Prostate gland (tissue), 2 donors: Measurements from ENCODE around the gene VIPR2.

Experiments
- POLR2A ChIP-seq: fragments of 450-650 bp; IDR thresholded peaks from one replicate; pipeline ENCODE4 v1.6.1; 2016; ENCODE audit warnings: antibody characterized with exemption, mild to moderate bottlenecking
- TF ChIP-seq, protein P1 (sequence below), 4 experiments: fragments of 200-600 bp in 2 of 4; fragments of 450-650 bp in 2 of 4; sonication (generic) in 2 of 4; IDR thresholded peaks; 1 replicate in 3 of 4; 2 replicates in 1 of 4; pipeline ENCODE4 v1.5.1; 2016 to 2019; ENCODE audit warnings: antibody characterized with exemption in 4 of 4, mild to moderate bottlenecking in 2 of 4, moderate library complexity in 2 of 4

DNA sequence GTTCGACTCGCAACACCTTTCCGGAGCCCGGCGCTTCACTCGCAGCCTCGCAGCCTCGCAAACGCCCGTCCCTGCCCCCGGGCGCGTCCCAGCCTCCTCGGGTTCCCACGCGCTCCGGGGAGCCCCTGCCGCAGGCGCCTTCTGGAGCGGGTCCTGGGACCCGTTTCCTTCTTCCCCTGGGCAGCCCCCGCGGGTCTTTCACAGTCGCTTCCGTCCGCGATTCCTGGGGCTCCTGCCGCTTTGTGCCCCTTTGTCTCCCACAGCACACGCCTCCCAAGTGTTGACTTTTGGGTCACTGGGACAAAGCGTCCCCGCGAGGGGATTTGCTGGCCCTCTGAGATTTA lies 147.6 kb downstream of the VIPR2 start:
- TF ChIP-seq, protein P1, sequence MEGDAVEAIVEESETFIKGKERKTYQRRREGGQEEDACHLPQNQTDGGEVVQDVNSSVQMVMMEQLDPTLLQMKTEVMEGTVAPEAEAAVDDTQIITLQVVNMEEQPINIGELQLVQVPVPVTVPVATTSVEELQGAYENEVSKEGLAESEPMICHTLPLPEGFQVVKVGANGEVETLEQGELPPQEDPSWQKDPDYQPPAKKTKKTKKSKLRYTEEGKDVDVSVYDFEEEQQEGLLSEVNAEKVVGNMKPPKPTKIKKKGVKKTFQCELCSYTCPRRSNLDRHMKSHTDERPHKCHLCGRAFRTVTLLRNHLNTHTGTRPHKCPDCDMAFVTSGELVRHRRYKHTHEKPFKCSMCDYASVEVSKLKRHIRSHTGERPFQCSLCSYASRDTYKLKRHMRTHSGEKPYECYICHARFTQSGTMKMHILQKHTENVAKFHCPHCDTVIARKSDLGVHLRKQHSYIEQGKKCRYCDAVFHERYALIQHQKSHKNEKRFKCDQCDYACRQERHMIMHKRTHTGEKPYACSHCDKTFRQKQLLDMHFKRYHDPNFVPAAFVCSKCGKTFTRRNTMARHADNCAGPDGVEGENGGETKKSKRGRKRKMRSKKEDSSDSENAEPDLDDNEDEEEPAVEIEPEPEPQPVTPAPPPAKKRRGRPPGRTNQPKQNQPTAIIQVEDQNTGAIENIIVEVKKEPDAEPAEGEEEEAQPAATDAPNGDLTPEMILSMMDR (IDR thresholded peaks at IDR 0.05), result no peak
- TF ChIP-seq POLR2A, result no peak
